NCI-H1694 (cell line): ENCODE data around the gene GNAQ.
"Not testable (repeated sequence)": the region's sequence is repeated elsewhere in the genome, so short reads cannot be mapped to it uniquely, and the experiment has no call there.

Experiments used
- DNase-seq: peaks from one replicate; lab custom pipeline; 2025; lab: John Stamatoyannopoulos, UW

Gene GNAQ

GRCh38 chr9:78031444-78031892, at the start of gene GNAQ:
GNAQ (minus strand) TSS chr9:78031811; CDS start chr9:78031235, 576 bp downstream.
- DNase-seq = no peak

GRCh38 chr9:78074385-78075291, 43.0 kb upstream of the GNAQ start:
- no peak for DNase-seq

GRCh38 chr9:78073722-78074121, 42.1 kb upstream of the GNAQ start:
- no peak for DNase-seq

GRCh38 chr9:78072586-78073199, 41.1 kb upstream of the GNAQ start:
- no peak for DNase-seq

- DNase-seq = no peak
Measured at GRCh38 chr9:78070521-78070920, 38.9 kb upstream of the GNAQ start.

GRCh38 chr9:78064075-78064474, 32.5 kb upstream of the GNAQ start:
- DNase-seq = no peak

- DNase-seq = no peak
Measured at GRCh38 chr9:78062710-78063109, 31.1 kb upstream of the GNAQ start.

- not testable (repeated sequence) for DNase-seq
Measured at GRCh38 chr9:78054218-78054617, 22.6 kb upstream of the GNAQ start.

GRCh38 chr9:78053627-78054026, 22.0 kb upstream of the GNAQ start:
- no peak for DNase-seq

GRCh38 chr9:78050421-78050820, 18.8 kb upstream of the GNAQ start:
- DNase-seq = no peak

GRCh38 chr9:78049484-78049883, 17.9 kb upstream of the GNAQ start:
- no peak for DNase-seq

GRCh38 chr9:78047106-78047505, 15.5 kb upstream of the GNAQ start:
- no peak for DNase-seq

- no peak for DNase-seq
Measured at GRCh38 chr9:78046112-78046511, 14.5 kb upstream of the GNAQ start.

- DNase-seq = no peak
Measured at GRCh38 chr9:78044886-78045285, 13.3 kb upstream of the GNAQ start.

- DNase-seq = no peak
Measured at GRCh38 chr9:78044189-78044588, 12.6 kb upstream of the GNAQ start.

- DNase-seq = no peak
Measured at GRCh38 chr9:78041971-78042370, 10.4 kb upstream of the GNAQ start.

- DNase-seq = no peak
Measured at GRCh38 chr9:78040726-78041125, 9.1 kb upstream of the GNAQ start.

- DNase-seq = no peak
Measured at GRCh38 chr9:78038620-78039300, 7.1 kb upstream of the GNAQ start.

GRCh38 chr9:78035383-78035993, 3.9 kb upstream of the GNAQ start:
- DNase-seq = peak; percentile 52

- DNase-seq = no peak
Measured at GRCh38 chr9:78033870-78034269, 2.3 kb upstream of the GNAQ start.

GRCh38 chr9:78032730-78033457, 1.3 kb upstream of the GNAQ start:
- DNase-seq = no peak
